RWPE2 (cell line): ENCODE data around the gene APOBEC3B.

Source experiments
- ATAC-seq: fragments of 200-7000 bp; cut with Tn5 transposase; 3 replicates; pipeline ENCODE4 v1.9.1; 2021; ENCODE audit warnings: low read depth
- DNase-seq: peaks from one replicate; pipeline ENCODE4 v3.0.0-alpha.2; 2020; ENCODE audit warnings: low spot score
- H3K27ac ChIP-seq: fragments of 450-650 bp; 2 replicates; pipeline ENCODE4 v1.5.1; 2017; ENCODE audit warnings: mild to moderate bottlenecking; ENCODE audit not compliant: poor library complexity, severe bottlenecking
- H3K27me3 ChIP-seq: fragments of 250-450 bp; sonication (Bioruptor Pico); 2 replicates; pipeline ENCODE4 v1.5.1; 2021; ENCODE audit warnings: mild to moderate bottlenecking, moderate library complexity; ENCODE audit not compliant: insufficient read depth, poor library complexity, severe bottlenecking
- H3K36me3 ChIP-seq: fragments of 250-450 bp; sonication (Bioruptor Pico); 2 replicates; pipeline ENCODE4 v1.5.1; 2020; ENCODE audit warnings: low read depth, mild to moderate bottlenecking, moderate library complexity
- H3K4me1 ChIP-seq: fragments of 250-450 bp; sonication (Bioruptor Pico); 2 replicates; pipeline ENCODE4 v1.5.1; 2021; ENCODE audit warnings: mild to moderate bottlenecking, moderate library complexity; ENCODE audit not compliant: insufficient read depth, poor library complexity, severe bottlenecking
- H3K4me3 ChIP-seq: fragments of 250-450 bp; sonication (Bioruptor Pico); 2 replicates; pipeline ENCODE4 v1.5.1; 2021; ENCODE audit warnings: mild to moderate bottlenecking, moderate library complexity; ENCODE audit not compliant: severe bottlenecking
- H3K9me3 ChIP-seq: fragments of 250-450 bp; sonication (Bioruptor Pico); 2 replicates; pipeline ENCODE4 v1.5.1; 2021; ENCODE audit warnings: mild to moderate bottlenecking, moderate library complexity; ENCODE audit not compliant: severe bottlenecking
- CTCF ChIP-seq: fragments of 450-650 bp; IDR thresholded peaks from one replicate; pipeline ENCODE4 v1.5.1; 2017; ENCODE audit warnings: mild to moderate bottlenecking, moderate library complexity; ENCODE audit not compliant: poor library complexity, severe bottlenecking

APOBEC3B gene

GRCh38 chr22:38963872-38964271 lies 18.3 kb upstream of the APOBEC3B start:
- Histone ChIP-seq H3K27ac (no peak overlapping the region), H3K36me3 (no peaks in the 10 kb centered on the region), H3K4me1 (no peaks in the 10 kb centered on the region), H3K4me3 (no peak overlapping the region), H3K27me3 (no peaks in the 10 kb centered on the region), H3K9me3 (no peaks in the 10 kb centered on the region)
- TF ChIP-seq CTCF = no peak
- ATAC-seq (no peak; the same call in 2 of the 3 replicates), DNase-seq (no peak)

GRCh38 chr22:38964306-38964705 lies 17.8 kb upstream of the APOBEC3B start:
- no peak overlapping the region for H3K4me3 ChIP-seq
- H3K27ac ChIP-seq = no peak overlapping the region
- no peak for TF ChIP-seq CTCF
- ATAC-seq (no peak), DNase-seq (no peak)
- no peaks in the 10 kb centered on the region for H3K9me3 ChIP-seq
- H3K36me3 ChIP-seq = no peaks in the 10 kb centered on the region
- no peaks in the 10 kb centered on the region for H3K4me1 ChIP-seq
- no peaks in the 10 kb centered on the region for H3K27me3 ChIP-seq

- Histone ChIP-seq H3K9me3 (no peaks in the 10 kb centered on the region), H3K27me3 (no peaks in the 10 kb centered on the region), H3K4me3 (no peak overlapping the region), H3K27ac (no peak overlapping the region), H3K36me3 (no peaks in the 10 kb centered on the region), H3K4me1 (no peaks in the 10 kb centered on the region)
- no peak for TF ChIP-seq CTCF
- DNase-seq (no peak), ATAC-seq (no peak)
Measured at GRCh38 chr22:38964989-38965388, 17.2 kb upstream of the APOBEC3B start.

- H3K36me3 ChIP-seq = no peaks in the 10 kb centered on the region
- H3K4me1 ChIP-seq = no peaks in the 10 kb centered on the region
- H3K9me3 ChIP-seq = no peaks in the 10 kb centered on the region
- TF ChIP-seq CTCF = no peak
- no peaks in the 10 kb centered on the region for H3K27me3 ChIP-seq
- no peak overlapping the region for H3K4me3 ChIP-seq
- ATAC-seq (no peak), DNase-seq (no peak)
- no peak overlapping the region for H3K27ac ChIP-seq
Measured at GRCh38 chr22:38965614-38966379, 16.4 kb upstream of the APOBEC3B start.

- DNase-seq = no peak
- no peak; the same call in 2 of the 3 replicates for ATAC-seq
- H3K36me3 ChIP-seq = no peaks in the 10 kb centered on the region
- TF ChIP-seq CTCF = no peak
- no peaks in the 10 kb centered on the region for H3K9me3 ChIP-seq
- H3K27me3 ChIP-seq = no peaks in the 10 kb centered on the region
- no peak overlapping the region for H3K27ac ChIP-seq
- H3K4me3 ChIP-seq = no peak overlapping the region
- H3K4me1 ChIP-seq = no peaks in the 10 kb centered on the region
Measured at GRCh38 chr22:38966380-38966702, 15.8 kb upstream of the APOBEC3B start.
